OCI-LY1 (cell line): ENCODE results near the gene GNAQ.

Experiments used
- H2AFZ ChIP-seq: fragments of 200-600 bp; sonication (generic), shearing (Covaris generic); 2 replicates; pipeline ENCODE4 v1.6.0; 2014; ENCODE audit warnings: antibody characterized with exemption, mild to moderate bottlenecking, low read length
- H3F3A ChIP-seq: fragments of 200-600 bp; sonication (generic), shearing (Covaris generic); 2 replicates; pipeline ENCODE4 v1.6.0; 2014; ENCODE audit warnings: mild to moderate bottlenecking, antibody characterized with exemption, low read length, moderate library complexity; ENCODE audit not compliant: insufficient read depth
- H3K27ac ChIP-seq: fragments of 200-600 bp; sonication (generic); 2 replicates; pipeline ENCODE4 v1.5.1; 2014; ENCODE audit warnings: low read length, mixed run types, mild to moderate bottlenecking, low read depth; ENCODE audit not compliant: poor library complexity, severe bottlenecking
- H3K27me3 ChIP-seq: fragments of 200-600 bp; sonication (generic); 2 replicates; pipeline ENCODE4 v1.6.0; 2014; ENCODE audit warnings: antibody characterized with exemption, mild to moderate bottlenecking, low read length, moderate library complexity; ENCODE audit not compliant: insufficient read depth
- H3K36me3 ChIP-seq: fragments of 200-600 bp; sonication (generic); 2 replicates; pipeline ENCODE4 v1.6.1; 2014; ENCODE audit warnings: mild to moderate bottlenecking, antibody characterized with exemption, low read length, moderate library complexity, mixed read lengths; ENCODE audit not compliant: insufficient read depth
- H3K4me1 ChIP-seq: fragments of 200-600 bp; sonication (generic); 2 replicates; pipeline ENCODE4 v1.5.1; 2014; ENCODE audit warnings: mild to moderate bottlenecking, low read length, moderate library complexity; ENCODE audit not compliant: insufficient read depth, severe bottlenecking
- H3K4me2 ChIP-seq: fragments of 200-600 bp; sonication (generic), shearing (Covaris generic); 2 replicates; pipeline ENCODE4 v1.6.1; 2014; ENCODE audit warnings: low read length
- H3K4me3 ChIP-seq: fragments of 200-600 bp; sonication (generic); 2 replicates; pipeline ENCODE4 v1.5.1; 2014; ENCODE audit warnings: low read length, low read depth, mild to moderate bottlenecking, mixed read lengths; ENCODE audit not compliant: poor library complexity, severe bottlenecking
- H3K79me2 ChIP-seq: fragments of 200-600 bp; shearing (Covaris generic); 2 replicates; pipeline ENCODE4 v1.6.1; 2016; ENCODE audit warnings: mixed run types, low read length, mixed read lengths; ENCODE audit not compliant: insufficient read depth
- H3K9ac ChIP-seq: fragments of 200-600 bp; sonication (generic), shearing (Covaris generic); 2 replicates; pipeline ENCODE4 v1.6.1; 2014; ENCODE audit warnings: mild to moderate bottlenecking, low read length, mixed read lengths
- H3K9me2 ChIP-seq: fragments of 200-600 bp; sonication (generic), shearing (Covaris generic); 2 replicates; pipeline ENCODE4 v1.6.1; 2014; ENCODE audit warnings: low read depth, mild to moderate bottlenecking, low read length, mixed read lengths
- H3K9me3 ChIP-seq: fragments of 200-600 bp; shearing (Covaris generic); 2 replicates; pipeline ENCODE4 v1.6.1; 2014; ENCODE audit warnings: low read length, mixed read lengths
- H4K20me1 ChIP-seq: fragments of 200-600 bp; sonication (generic), shearing (Covaris generic); 2 replicates; pipeline ENCODE4 v1.6.0; 2016; ENCODE audit warnings: mild to moderate bottlenecking, low read length; ENCODE audit not compliant: insufficient read depth
- CTCF ChIP-seq: fragments of 200-600 bp; sonication (generic), shearing (Covaris generic); IDR thresholded peaks from 2 replicates; pipeline ENCODE4 v1.5.1; 2017; ENCODE audit warnings: mild to moderate bottlenecking, antibody characterized with exemption, low read length, moderate library complexity, mixed read lengths
- EZH2 ChIP-seq: fragments of 200-600 bp; sonication (generic), shearing (Covaris generic); IDR thresholded peaks from 2 replicates; pipeline ENCODE4 v1.8.0; 2017; ENCODE audit warnings: borderline replicate concordance, mixed run types, mild to moderate bottlenecking, antibody characterized with exemption, low read length, moderate library complexity, mixed read lengths

The GNAQ gene

GRCh38 chr9:78030553-78031443 lies 813 bp downstream of the GNAQ start:
- no peaks in the 10 kb centered on the region for H3K9me2 ChIP-seq
- TF ChIP-seq CTCF (no peak), EZH2 (no peak)
- no peaks in the 10 kb centered on the region for H3K27me3 ChIP-seq
- no peaks in the 10 kb centered on the region for H3K4me1 ChIP-seq
- H3K4me2 ChIP-seq, result no peak overlapping the region
- no peaks in the 10 kb centered on the region for H3K36me3 ChIP-seq
- no peak overlapping the region for H3K9ac ChIP-seq
- H3K4me3 ChIP-seq, result no peak overlapping the region
- no peak overlapping the region for H3K27ac ChIP-seq
- no peaks in the 10 kb centered on the region for H3K79me2 ChIP-seq
- no peaks in the 10 kb centered on the region for H3K9me3 ChIP-seq
- H2AFZ ChIP-seq, result no peak overlapping the region
- no peaks in the 10 kb centered on the region for H4K20me1 ChIP-seq
- no peaks in the 10 kb centered on the region for H3F3A ChIP-seq

DNA sequence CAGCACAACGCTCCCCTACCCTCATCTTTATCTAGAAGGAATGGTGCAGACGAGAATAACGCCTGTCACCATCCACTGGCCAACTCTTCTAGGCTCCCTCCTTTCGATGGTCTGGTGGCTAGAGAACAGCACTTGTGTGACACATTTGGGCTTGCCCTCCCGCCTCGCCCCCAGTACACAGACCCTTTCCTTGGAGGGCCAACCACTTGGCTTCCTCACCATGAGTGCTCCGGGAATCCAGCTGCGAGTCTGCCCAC lies 1.4 kb downstream of the GNAQ start:
- no peaks in the 10 kb centered on the region for H4K20me1 ChIP-seq
- H3K4me3 ChIP-seq, result no peak overlapping the region
- H3K9me2 ChIP-seq, result no peaks in the 10 kb centered on the region
- H3K27me3 ChIP-seq, result no peaks in the 10 kb centered on the region
- no peaks in the 10 kb centered on the region for H3K9me3 ChIP-seq
- no peak overlapping the region for H2AFZ ChIP-seq
- H3K4me1 ChIP-seq, result no peaks in the 10 kb centered on the region
- no peaks in the 10 kb centered on the region for H3K36me3 ChIP-seq
- no peak overlapping the region for H3K27ac ChIP-seq
- no peaks in the 10 kb centered on the region for H3K79me2 ChIP-seq
- TF ChIP-seq EZH2 (no peak), CTCF (no peak)
- H3F3A ChIP-seq, result no peaks in the 10 kb centered on the region
- H3K4me2 ChIP-seq, result no peak overlapping the region
- H3K9ac ChIP-seq, result no peak overlapping the region

GRCh38 chr9:78029551-78030295 lies 1.9 kb downstream of the GNAQ start:
- Histone ChIP-seq H3K79me2 (no peaks in the 10 kb centered on the region), H3K4me1 (no peaks in the 10 kb centered on the region), H2AFZ (no peak overlapping the region), H3K36me3 (no peaks in the 10 kb centered on the region), H3F3A (no peaks in the 10 kb centered on the region), H3K4me3 (no peak overlapping the region), H3K27ac (no peak overlapping the region), H3K27me3 (no peaks in the 10 kb centered on the region), H4K20me1 (no peaks in the 10 kb centered on the region), H3K4me2 (no peak overlapping the region), H3K9me2 (no peaks in the 10 kb centered on the region), H3K9ac (no peak overlapping the region), H3K9me3 (no peaks in the 10 kb centered on the region)
- TF ChIP-seq EZH2 (no peak), CTCF (no peak)
